Measurements from ENCODE around the gene ZBTB14.

The ZBTB14 gene

GRCh38 chr18:5303636-5304035 lies 8.1 kb upstream of the ZBTB14 start:
- H3K27ac ChIP-seq (ENCODE audit: low read length): no peak overlapping the region
- H3K4me1 ChIP-seq (ENCODE audit: control insufficient read depth in 1 of 2, insufficient read depth in 2 of 2, low read length in 2 of 2): no peaks in the 10 kb centered on the region
- H3K36me3 ChIP-seq (ENCODE audit: control insufficient read depth in 1 of 2, insufficient read depth in 2 of 2, low read length in 2 of 2): no peaks in the 10 kb centered on the region
- no peaks in the 10 kb centered on the region for H3K27me3 ChIP-seq (ENCODE audit: low read depth, low read length)
- H3K4me3 ChIP-seq (ENCODE audit: low read depth in 1 of 2, low read length in 2 of 2): no peak overlapping the region
- no peaks in the 10 kb centered on the region for H3K9me3 ChIP-seq (ENCODE audit: control insufficient read depth in 1 of 2, low read length in 2 of 2)

DNA sequence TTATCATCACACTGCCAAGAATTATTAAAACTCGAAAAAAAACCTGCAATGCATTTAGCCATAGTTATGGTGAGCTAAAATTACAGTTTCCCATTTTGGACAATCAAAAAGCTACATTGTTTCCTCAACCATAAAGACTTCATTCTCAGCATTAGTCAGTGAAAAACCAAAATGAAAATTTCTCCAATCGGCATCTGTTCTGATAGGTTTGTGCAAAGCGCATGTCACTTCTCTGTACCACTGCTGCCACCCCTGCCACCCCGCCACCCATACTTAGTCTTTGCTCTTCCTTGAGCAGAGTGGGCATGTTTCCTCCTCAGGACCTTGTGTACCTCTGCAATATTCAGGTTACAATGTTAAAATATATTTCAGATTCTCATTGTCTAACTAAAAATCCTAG lies 7.1 kb upstream of the ZBTB14 start:
- no peak overlapping the region for H3K27ac ChIP-seq (ENCODE audit: low read length)
- H3K27me3 ChIP-seq (ENCODE audit: low read depth, low read length): no peaks in the 10 kb centered on the region
- no peaks in the 10 kb centered on the region for H3K4me1 ChIP-seq (ENCODE audit: control insufficient read depth in 1 of 2, insufficient read depth in 2 of 2, low read length in 2 of 2)
- H3K36me3 ChIP-seq (ENCODE audit: control insufficient read depth in 1 of 2, insufficient read depth in 2 of 2, low read length in 2 of 2): no peaks in the 10 kb centered on the region
- H3K4me3 ChIP-seq (ENCODE audit: low read depth in 1 of 2, low read length in 2 of 2): no peak overlapping the region
- no peaks in the 10 kb centered on the region for H3K9me3 ChIP-seq (ENCODE audit: control insufficient read depth in 1 of 2, low read length in 2 of 2)

DNA sequence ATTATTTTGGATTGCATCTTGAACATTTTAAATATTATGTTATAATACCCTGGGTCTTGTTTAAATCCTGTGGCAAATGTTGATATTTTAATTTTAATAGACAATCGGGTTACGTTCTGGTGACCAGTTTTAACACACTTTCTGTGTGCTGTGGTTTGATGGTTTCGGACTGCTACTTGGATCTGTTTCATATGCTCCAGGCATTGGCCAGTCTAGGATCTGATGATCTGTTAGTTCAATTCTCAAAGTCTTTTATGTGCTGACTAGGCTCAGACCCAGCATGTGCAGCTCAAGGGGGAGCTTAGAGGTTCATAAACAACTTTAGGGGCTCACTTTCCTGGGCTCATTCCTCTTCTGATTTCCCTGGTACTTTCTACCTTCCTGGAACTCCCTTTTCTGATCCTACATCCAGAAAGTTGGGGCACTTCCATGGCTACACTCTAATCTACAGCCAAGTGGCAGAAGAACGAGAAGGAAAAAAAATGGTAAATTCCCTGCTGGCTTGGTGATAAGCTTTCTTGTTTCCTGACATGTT lies 5.0 kb upstream of the ZBTB14 start:
- Histone ChIP-seq H3K36me3 (ENCODE audit: control insufficient read depth in 1 of 2, insufficient read depth in 2 of 2, low read length in 2 of 2) (no peaks in the 10 kb centered on the region), H3K9me3 (ENCODE audit: control insufficient read depth in 1 of 2, low read length in 2 of 2) (no peaks in the 10 kb centered on the region), H3K27ac (ENCODE audit: low read length) (no peak overlapping the region), H3K4me1 (ENCODE audit: control insufficient read depth in 1 of 2, insufficient read depth in 2 of 2, low read length in 2 of 2) (no peaks in the 10 kb centered on the region), H3K27me3 (ENCODE audit: low read depth, low read length) (no peaks in the 10 kb centered on the region), H3K4me3 (ENCODE audit: low read depth in 1 of 2, low read length in 2 of 2) (no peak overlapping the region)

DNA sequence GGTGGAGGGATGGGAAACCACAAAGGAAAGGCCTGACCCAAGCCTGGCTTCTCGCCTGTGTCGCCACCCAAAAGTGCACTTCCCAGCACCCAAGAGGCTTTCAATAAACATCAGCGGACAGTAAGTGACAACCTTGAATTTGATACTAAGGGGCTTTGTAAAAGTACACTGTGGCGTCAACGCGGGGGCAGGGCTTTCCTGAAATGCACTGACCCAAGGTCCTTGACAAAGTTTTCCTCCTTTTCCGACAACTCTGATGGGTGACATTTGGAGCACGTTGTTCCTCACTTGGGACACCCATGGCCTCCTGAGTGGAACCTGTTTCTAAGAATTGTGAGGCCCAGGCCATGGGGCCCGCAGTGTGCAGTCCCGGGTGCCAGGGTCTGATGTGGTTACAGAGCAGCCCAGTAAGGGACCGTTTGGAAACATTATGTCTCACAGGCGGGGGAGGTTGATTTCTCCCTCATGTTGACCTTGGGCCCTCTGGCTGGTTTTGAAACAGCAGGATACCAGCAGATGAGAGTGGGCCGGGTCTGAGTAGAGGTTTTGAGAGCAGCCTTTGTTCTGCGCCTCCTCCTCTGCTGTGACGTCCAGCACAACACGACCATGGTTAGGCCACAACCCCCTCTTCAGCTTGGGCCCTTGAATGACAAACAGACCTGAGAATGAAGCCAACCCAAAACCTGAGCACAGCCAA lies 2.8 kb upstream of the ZBTB14 start:
- Histone ChIP-seq H3K4me3 (ENCODE audit: low read depth in 1 of 2, low read length in 2 of 2) (no peak overlapping the region), H3K9me3 (ENCODE audit: control insufficient read depth in 1 of 2, low read length in 2 of 2) (no peaks in the 10 kb centered on the region), H3K4me1 (ENCODE audit: control insufficient read depth in 1 of 2, insufficient read depth in 2 of 2, low read length in 2 of 2) (peaks cover 6 to 10% of the 10 kb centered on the region in 2 donors), H3K36me3 (ENCODE audit: control insufficient read depth in 1 of 2, insufficient read depth in 2 of 2, low read length in 2 of 2) (no peaks in the 10 kb centered on the region), H3K27ac (ENCODE audit: low read length) (no peak overlapping the region), H3K27me3 (ENCODE audit: low read depth, low read length) (no peaks in the 10 kb centered on the region)

- Histone ChIP-seq H3K4me3 (ENCODE audit: low read depth in 1 of 2, low read length in 2 of 2) (peak overlapping the region in 1 of 2 donors; percentile 75), H3K36me3 (ENCODE audit: control insufficient read depth in 1 of 2, insufficient read depth in 2 of 2, low read length in 2 of 2) (peaks cover 0 to under 1% of the 10 kb centered on the region in 2 donors), H3K27ac (ENCODE audit: low read length) (no peak overlapping the region)
These were observed 2.1 kb upstream of the ZBTB14 start for GRCh38 chr18:5297597-5297996.

DNA sequence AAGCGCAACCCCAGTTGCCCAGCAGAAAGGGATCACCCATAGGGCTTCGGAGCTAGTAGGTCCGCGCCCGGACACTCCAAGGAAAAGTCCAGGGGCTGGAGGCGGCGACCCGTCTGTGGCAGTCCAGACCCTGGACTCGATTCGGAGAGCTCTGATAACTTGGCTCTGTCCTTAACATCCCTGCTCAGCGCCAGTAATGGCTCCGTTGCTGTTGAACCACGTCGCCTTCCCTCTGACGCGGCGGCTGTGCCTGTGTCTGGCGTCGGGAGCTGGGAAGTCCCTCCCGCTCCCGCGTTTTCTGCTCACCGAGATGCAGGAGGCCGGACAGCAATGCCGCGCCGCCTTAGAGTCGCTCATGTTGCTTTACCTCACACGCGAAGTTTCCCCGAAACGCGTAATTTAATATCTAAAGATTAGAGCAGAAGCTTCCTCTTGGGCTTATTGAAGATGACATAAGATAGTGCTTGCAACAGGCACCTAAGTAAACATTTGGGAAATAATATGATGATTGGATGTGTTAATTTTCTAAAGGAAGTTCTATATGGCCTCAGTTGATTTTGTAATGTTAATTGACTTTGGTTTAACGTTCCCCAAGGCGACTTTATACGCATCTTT lies 1.3 kb upstream of the ZBTB14 start:
- H3K27me3 ChIP-seq (ENCODE audit: low read depth, low read length): no peaks in the 10 kb centered on the region
- H3K36me3 ChIP-seq (ENCODE audit: control insufficient read depth in 1 of 2, insufficient read depth in 2 of 2, low read length in 2 of 2): peaks cover 1 to 5% of the 10 kb centered on the region in 2 donors
- peaks cover 6 to 10% of the 10 kb centered on the region in 2 donors for H3K4me1 ChIP-seq (ENCODE audit: control insufficient read depth in 1 of 2, insufficient read depth in 2 of 2, low read length in 2 of 2)
- peak overlapping the region; percentile 85 for H3K27ac ChIP-seq (ENCODE audit: low read length)
- H3K9me3 ChIP-seq (ENCODE audit: control insufficient read depth in 1 of 2, low read length in 2 of 2): no peaks in the 10 kb centered on the region
- H3K4me3 ChIP-seq (ENCODE audit: low read depth in 1 of 2, low read length in 2 of 2): peak overlapping the region; percentile 75 to 85

More at GRCh38 chr18:5297597-5297996, 2.1 kb upstream of the ZBTB14 start:
- Histone ChIP-seq H3K4me1 (ENCODE audit: control insufficient read depth in 1 of 2, insufficient read depth in 2 of 2, low read length in 2 of 2) (peaks cover 6 to 10% of the 10 kb centered on the region in 2 donors), H3K9me3 (ENCODE audit: control insufficient read depth in 1 of 2, low read length in 2 of 2) (no peaks in the 10 kb centered on the region), H3K27me3 (ENCODE audit: low read depth, low read length) (no peaks in the 10 kb centered on the region)

- H3K36me3 ChIP-seq (ENCODE audit: control insufficient read depth in 1 of 2, insufficient read depth in 2 of 2, low read length in 2 of 2): peaks cover 8 to 12% of the 10 kb centered on the region in 2 donors
- H3K27me3 ChIP-seq (ENCODE audit: low read depth, low read length): no peaks in the 10 kb centered on the region
- peak overlapping the region; percentile 75 to 85 for H3K4me3 ChIP-seq (ENCODE audit: low read depth in 1 of 2, low read length in 2 of 2)
- H3K4me1 ChIP-seq (ENCODE audit: control insufficient read depth in 1 of 2, insufficient read depth in 2 of 2, low read length in 2 of 2): peaks cover 6 to 10% of the 10 kb centered on the region in 2 donors
- peak overlapping the region; percentile 85 for H3K27ac ChIP-seq (ENCODE audit: low read length)
- H3K9me3 ChIP-seq (ENCODE audit: control insufficient read depth in 1 of 2, low read length in 2 of 2): no peaks in the 10 kb centered on the region
These were observed 617 bp upstream of the ZBTB14 start for GRCh38 chr18:5295981-5296705.

DNA sequence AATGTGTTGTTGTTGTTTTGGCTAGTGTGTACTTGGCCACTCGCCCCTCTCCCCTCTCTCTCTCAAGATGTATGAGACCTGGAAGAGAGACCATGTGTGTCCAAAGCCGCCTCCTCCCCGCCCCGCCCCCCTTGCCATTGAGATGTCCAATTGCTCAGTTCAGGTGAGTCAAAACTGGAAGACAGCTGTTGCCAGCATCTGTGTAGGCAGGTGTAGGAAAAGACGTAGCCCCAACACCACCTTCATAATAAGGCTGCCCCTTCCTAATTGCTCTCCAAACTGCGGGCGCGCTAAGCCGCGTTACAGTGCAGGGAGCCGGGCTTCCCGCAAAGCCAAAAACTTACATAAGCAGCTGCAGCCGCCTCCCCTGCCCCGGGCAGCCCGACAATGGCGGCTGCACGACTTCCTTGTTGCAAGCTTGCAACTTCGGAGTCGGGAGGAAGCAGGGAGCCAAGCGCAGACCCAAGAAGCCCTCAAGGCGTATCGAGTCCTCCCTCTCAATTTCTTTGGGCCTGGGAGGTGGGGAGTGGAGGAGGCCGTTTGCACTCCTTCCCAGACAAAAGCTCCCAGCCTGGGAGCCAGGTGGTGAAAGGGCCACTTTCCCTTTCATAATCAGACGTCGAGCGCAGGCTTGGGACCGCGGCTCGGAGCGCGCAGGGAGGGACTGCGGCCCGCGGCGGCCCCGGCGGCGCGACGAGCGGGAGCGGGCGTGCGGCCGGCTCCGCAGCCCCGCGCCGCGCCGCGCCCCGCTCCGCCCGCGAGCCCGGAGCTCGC lies 882 bp downstream of the ZBTB14 start:
- no peaks in the 10 kb centered on the region for H3K27me3 ChIP-seq (ENCODE audit: low read depth, low read length)
- H3K27ac ChIP-seq (ENCODE audit: low read length): peak overlapping the region; percentile 91
- H3K4me1 ChIP-seq (ENCODE audit: control insufficient read depth in 1 of 2, insufficient read depth in 2 of 2, low read length in 2 of 2): peaks cover 6 to 10% of the 10 kb centered on the region in 2 donors
- H3K36me3 ChIP-seq (ENCODE audit: control insufficient read depth in 1 of 2, insufficient read depth in 2 of 2, low read length in 2 of 2): peaks cover 14 to 21% of the 10 kb centered on the region in 2 donors
- H3K4me3 ChIP-seq (ENCODE audit: low read depth in 1 of 2, low read length in 2 of 2): peak overlapping the region; percentile 79 to 80
- no peaks in the 10 kb centered on the region for H3K9me3 ChIP-seq (ENCODE audit: control insufficient read depth in 1 of 2, low read length in 2 of 2)

DNA sequence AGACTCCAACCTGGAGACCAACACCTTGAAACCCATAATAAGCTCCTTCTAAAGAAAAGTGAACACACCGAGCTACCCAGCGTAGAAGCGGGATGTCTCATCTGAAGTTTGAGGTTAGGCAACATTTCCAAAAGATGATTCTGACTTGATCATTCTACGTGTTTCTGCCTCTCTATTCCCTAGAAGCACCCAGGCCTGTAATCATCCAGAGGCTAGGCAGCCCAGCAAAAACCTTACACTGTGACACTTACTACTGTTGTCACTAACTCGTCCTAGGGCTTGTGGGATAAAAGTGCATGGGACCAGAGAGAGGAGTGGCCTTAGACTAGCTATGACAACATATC lies 1.4 kb downstream of the ZBTB14 start:
- Histone ChIP-seq H3K4me3 (ENCODE audit: low read depth in 1 of 2, low read length in 2 of 2) (peak overlapping the region; percentile 79 to 80), H3K4me1 (ENCODE audit: control insufficient read depth in 1 of 2, insufficient read depth in 2 of 2, low read length in 2 of 2) (peaks cover 6 to 10% of the 10 kb centered on the region in 2 donors), H3K36me3 (ENCODE audit: control insufficient read depth in 1 of 2, insufficient read depth in 2 of 2, low read length in 2 of 2) (peaks cover 14 to 21% of the 10 kb centered on the region in 2 donors), H3K9me3 (ENCODE audit: control insufficient read depth in 1 of 2, low read length in 2 of 2) (no peaks in the 10 kb centered on the region), H3K27me3 (ENCODE audit: low read depth, low read length) (no peaks in the 10 kb centered on the region), H3K27ac (ENCODE audit: low read length) (peak overlapping the region; percentile 91)

DNA sequence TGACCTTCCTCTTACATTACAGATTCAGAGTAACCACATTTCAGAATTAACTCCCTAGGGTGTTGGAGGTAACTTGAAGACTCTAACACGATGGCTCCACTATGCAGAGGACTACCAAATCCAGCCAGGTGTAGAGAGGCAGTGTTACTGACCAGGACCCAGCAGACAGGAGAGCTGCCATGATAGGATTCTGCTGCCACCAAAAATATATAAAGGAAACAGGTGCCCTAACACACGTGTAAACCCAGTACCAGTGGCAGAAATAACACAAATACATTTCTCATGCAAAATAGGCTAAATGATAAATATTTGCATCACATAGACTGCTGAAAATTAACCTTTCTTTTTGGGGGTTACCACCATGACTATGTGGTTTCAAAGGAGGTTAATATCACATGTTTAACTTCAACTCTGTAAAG lies 7.0 kb downstream of the ZBTB14 start:
- no peaks in the 10 kb centered on the region for H3K9me3 ChIP-seq (ENCODE audit: control insufficient read depth in 1 of 2, low read length in 2 of 2)
- no peak overlapping the region for H3K27ac ChIP-seq (ENCODE audit: low read length)
- H3K36me3 ChIP-seq (ENCODE audit: control insufficient read depth in 1 of 2, insufficient read depth in 2 of 2, low read length in 2 of 2): peaks cover 14 to 24% of the 10 kb centered on the region in 2 donors
- no peak overlapping the region for H3K4me3 ChIP-seq (ENCODE audit: low read depth in 1 of 2, low read length in 2 of 2)
- no peaks in the 10 kb centered on the region for H3K27me3 ChIP-seq (ENCODE audit: low read depth, low read length)
- H3K4me1 ChIP-seq (ENCODE audit: control insufficient read depth in 1 of 2, insufficient read depth in 2 of 2, low read length in 2 of 2): peaks cover 0 to 2% of the 10 kb centered on the region in 2 donors

- Histone ChIP-seq H3K9me3 (ENCODE audit: control insufficient read depth in 1 of 2, low read length in 2 of 2) (no peaks in the 10 kb centered on the region), H3K27me3 (ENCODE audit: low read depth, low read length) (no peaks in the 10 kb centered on the region), H3K27ac (ENCODE audit: low read length) (no peak overlapping the region), H3K4me3 (ENCODE audit: low read depth in 1 of 2, low read length in 2 of 2) (no peak overlapping the region), H3K4me1 (ENCODE audit: control insufficient read depth in 1 of 2, insufficient read depth in 2 of 2, low read length in 2 of 2) (no peaks in the 10 kb centered on the region), H3K36me3 (ENCODE audit: control insufficient read depth in 1 of 2, insufficient read depth in 2 of 2, low read length in 2 of 2) (peaks cover 14 to 24% of the 10 kb centered on the region in 2 donors)
These were observed 7.7 kb downstream of the ZBTB14 start for GRCh38 chr18:5287854-5288253.

Measured in muscle layer of duodenum (tissue), 2 donors.